ENCODE measurements around the gene ADI1.

Gene ADI1

DNA sequence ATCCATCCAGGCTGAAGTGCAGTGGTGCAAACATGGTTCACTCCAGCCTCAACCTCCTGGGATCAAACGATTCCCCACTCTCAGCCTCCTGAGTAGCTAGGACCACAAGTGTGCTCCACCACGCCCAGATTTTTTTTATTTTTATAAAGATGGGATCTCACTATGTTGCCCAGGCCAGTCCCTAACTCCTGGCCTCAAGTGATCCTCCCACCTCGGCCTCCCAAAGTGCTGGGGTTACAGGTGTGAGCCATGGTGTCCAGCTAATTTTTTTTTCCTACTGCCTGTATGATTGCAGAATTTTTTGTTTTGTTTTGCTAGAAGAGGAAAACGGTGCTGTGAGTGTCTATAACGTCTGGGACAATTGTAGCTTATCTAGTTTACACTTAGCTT lies 38.3 kb downstream of the ADI1 start:
- H3K27me3 ChIP-seq (ENCODE audit: insufficient read depth, poor library complexity, severe bottlenecking) = no peaks in the 10 kb centered on the region
- no peak for DNase-seq (ENCODE audit: low read depth in 1 of 2, low spot score in 1 of 2)
- H3K27ac ChIP-seq (replicated peaks) = no peak overlapping the region
- no peak for TF ChIP-seq GABPA (IDR thresholded peaks at IDR 0.05; ENCODE audit: low read depth)
- TF ChIP-seq, protein P1, sequence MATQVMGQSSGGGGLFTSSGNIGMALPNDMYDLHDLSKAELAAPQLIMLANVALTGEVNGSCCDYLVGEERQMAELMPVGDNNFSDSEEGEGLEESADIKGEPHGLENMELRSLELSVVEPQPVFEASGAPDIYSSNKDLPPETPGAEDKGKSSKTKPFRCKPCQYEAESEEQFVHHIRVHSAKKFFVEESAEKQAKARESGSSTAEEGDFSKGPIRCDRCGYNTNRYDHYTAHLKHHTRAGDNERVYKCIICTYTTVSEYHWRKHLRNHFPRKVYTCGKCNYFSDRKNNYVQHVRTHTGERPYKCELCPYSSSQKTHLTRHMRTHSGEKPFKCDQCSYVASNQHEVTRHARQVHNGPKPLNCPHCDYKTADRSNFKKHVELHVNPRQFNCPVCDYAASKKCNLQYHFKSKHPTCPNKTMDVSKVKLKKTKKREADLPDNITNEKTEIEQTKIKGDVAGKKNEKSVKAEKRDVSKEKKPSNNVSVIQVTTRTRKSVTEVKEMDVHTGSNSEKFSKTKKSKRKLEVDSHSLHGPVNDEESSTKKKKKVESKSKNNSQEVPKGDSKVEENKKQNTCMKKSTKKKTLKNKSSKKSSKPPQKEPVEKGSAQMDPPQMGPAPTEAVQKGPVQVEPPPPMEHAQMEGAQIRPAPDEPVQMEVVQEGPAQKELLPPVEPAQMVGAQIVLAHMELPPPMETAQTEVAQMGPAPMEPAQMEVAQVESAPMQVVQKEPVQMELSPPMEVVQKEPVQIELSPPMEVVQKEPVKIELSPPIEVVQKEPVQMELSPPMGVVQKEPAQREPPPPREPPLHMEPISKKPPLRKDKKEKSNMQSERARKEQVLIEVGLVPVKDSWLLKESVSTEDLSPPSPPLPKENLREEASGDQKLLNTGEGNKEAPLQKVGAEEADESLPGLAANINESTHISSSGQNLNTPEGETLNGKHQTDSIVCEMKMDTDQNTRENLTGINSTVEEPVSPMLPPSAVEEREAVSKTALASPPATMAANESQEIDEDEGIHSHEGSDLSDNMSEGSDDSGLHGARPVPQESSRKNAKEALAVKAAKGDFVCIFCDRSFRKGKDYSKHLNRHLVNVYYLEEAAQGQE (IDR thresholded peaks at IDR 0.05; ENCODE audit: insufficient replicate concordance, low read depth) = no peak
- no peak for TF ChIP-seq POLR2AphosphoS5 (IDR thresholded peaks at IDR 0.05; ENCODE audit: low read depth)
- no peak for TF ChIP-seq SPI1 (IDR thresholded peaks at IDR 0.05; ENCODE audit: borderline replicate concordance, low read depth)
- TF ChIP-seq, protein P2, sequence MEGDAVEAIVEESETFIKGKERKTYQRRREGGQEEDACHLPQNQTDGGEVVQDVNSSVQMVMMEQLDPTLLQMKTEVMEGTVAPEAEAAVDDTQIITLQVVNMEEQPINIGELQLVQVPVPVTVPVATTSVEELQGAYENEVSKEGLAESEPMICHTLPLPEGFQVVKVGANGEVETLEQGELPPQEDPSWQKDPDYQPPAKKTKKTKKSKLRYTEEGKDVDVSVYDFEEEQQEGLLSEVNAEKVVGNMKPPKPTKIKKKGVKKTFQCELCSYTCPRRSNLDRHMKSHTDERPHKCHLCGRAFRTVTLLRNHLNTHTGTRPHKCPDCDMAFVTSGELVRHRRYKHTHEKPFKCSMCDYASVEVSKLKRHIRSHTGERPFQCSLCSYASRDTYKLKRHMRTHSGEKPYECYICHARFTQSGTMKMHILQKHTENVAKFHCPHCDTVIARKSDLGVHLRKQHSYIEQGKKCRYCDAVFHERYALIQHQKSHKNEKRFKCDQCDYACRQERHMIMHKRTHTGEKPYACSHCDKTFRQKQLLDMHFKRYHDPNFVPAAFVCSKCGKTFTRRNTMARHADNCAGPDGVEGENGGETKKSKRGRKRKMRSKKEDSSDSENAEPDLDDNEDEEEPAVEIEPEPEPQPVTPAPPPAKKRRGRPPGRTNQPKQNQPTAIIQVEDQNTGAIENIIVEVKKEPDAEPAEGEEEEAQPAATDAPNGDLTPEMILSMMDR (IDR thresholded peaks at IDR 0.05; ENCODE audit: insufficient read depth, low read length) = no peak
- no peak overlapping the region for H3K4me3 ChIP-seq (replicated peaks; ENCODE audit: insufficient read depth, low read length)

DNA sequence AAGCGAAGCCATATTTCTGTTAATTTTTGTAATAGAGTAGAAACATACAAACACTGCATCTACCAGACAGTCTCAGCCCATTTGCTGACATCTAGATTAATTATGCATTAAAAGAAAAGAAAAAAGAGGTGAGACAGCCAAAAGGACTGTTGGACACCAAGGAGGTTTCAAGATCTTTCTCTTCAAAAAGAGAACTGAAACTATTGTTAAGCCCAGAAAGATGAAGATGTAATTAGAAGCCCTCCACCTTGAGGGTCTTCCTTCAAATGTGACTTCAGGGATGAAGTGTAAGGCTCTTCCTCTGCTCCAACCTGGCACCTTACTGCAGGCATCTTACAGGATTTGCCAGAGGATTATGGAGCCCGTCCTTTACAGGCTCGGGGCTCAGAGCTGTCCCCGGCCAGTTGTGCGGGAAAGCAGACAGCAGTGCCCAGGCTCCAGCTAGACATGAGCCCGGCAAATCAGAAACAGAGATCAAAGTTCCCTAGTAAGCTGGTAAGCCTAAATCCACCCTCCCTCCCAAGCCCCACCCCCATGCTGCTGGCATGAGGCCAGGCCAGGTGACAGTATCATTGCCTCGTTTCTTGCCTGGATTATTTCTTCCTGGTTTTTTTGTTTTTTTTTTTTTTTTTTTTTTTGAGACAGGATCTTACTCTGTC lies 38.9 kb downstream of the ADI1 start:
- TF ChIP-seq SPI1 (IDR thresholded peaks at IDR 0.05; ENCODE audit: borderline replicate concordance, low read depth) = no peak
- no peak for TF ChIP-seq GABPA (IDR thresholded peaks at IDR 0.05; ENCODE audit: low read depth)
- TF ChIP-seq, protein P1 (IDR thresholded peaks at IDR 0.05; ENCODE audit: insufficient replicate concordance, low read depth) = no peak
- TF ChIP-seq, protein P2 (IDR thresholded peaks at IDR 0.05; ENCODE audit: insufficient read depth, low read length) = no peak
- TF ChIP-seq POLR2AphosphoS5 (IDR thresholded peaks at IDR 0.05; ENCODE audit: low read depth) = no peak
- Histone ChIP-seq H3K27me3 (ENCODE audit: insufficient read depth, poor library complexity, severe bottlenecking) (no peaks in the 10 kb centered on the region), H3K4me3 (replicated peaks; ENCODE audit: insufficient read depth, low read length) (no peak overlapping the region), H3K27ac (replicated peaks) (no peak overlapping the region)
- no peak for DNase-seq (ENCODE audit: low read depth in 1 of 2, low spot score in 1 of 2)

DNA sequence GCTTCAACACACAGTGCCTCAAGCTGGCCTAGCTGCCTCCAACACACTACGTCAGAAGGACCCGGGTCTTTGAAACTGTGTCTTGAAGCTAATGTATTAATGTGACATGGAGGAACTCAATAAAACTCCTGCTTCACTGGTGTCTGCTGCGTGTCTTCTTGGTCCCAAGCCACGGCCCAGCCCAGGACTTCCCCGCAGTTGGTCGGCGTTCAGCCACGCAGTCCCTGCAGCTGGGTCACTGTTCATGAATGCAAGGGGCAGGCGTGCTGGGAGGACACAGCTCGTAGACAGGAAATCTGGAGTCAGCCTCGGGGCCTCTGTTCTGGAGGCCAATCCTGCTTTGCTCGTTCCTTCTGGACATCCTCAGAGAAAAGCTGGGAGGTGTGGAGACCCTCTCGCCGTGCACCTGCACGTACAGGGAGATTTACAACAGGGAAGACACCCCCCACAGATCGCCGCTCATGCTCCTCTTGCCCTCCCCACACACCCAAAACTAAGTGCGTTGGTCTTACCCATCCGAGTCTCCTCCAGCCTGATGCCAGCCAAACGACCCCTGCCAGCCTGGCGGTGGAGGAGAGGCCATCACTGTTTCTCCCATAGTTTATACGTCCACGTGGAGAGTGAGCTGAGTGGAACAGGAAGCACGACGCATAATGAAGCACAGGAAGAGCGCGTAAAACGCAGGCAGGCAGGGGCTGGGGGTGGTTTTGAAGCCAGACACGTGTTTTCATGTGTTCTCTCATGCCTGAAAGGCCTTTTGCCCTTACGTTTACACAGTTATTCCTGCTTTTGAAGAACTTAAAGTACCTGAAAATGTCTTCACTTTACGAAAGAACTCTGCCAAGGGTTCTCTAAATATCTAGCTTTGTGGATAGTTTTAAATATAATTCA lies 39.7 kb downstream of the ADI1 start:
- Histone ChIP-seq H3K27me3 (ENCODE audit: insufficient read depth, poor library complexity, severe bottlenecking) (no peaks in the 10 kb centered on the region), H3K4me3 (replicated peaks; ENCODE audit: insufficient read depth, low read length) (no peak overlapping the region), H3K27ac (replicated peaks) (no peak overlapping the region)
- TF ChIP-seq, protein P1 (IDR thresholded peaks at IDR 0.05; ENCODE audit: insufficient replicate concordance, low read depth) = no peak
- TF ChIP-seq SPI1 (IDR thresholded peaks at IDR 0.05; ENCODE audit: borderline replicate concordance, low read depth) = no peak
- TF ChIP-seq POLR2AphosphoS5 (IDR thresholded peaks at IDR 0.05; ENCODE audit: low read depth) = no peak
- TF ChIP-seq GABPA (IDR thresholded peaks at IDR 0.05; ENCODE audit: low read depth) = no peak
- TF ChIP-seq, protein P2 (IDR thresholded peaks at IDR 0.05; ENCODE audit: insufficient read depth, low read length) = no peak
- no peak for DNase-seq (ENCODE audit: low read depth in 1 of 2, low spot score in 1 of 2)

All from HL-60 (cell line).